GM23248 (cell line): ENCODE measurements around the gene ALS2. TPM values are rescaled to one million over a fixed set of nuclear protein-coding genes. Genes with fewer than 3 reads are reported as not detected.
A peak's percentile ranks its signal among the peaks of the same experiment; 100 is the strongest.

ENCODE experiments used
- DNase-seq: peaks from one replicate; pipeline ENCODE4 v3.0.0-alpha.2; 2015
- H2AFZ ChIP-seq: fragments of 200-600 bp; sonication (generic); 2 replicates; pipeline ENCODE4 v1.6.1; 2016; ENCODE audit warnings: antibody characterized with exemption
- H3F3A ChIP-seq: fragments of 200-600 bp; sonication (generic); 2 replicates; pipeline ENCODE4 v1.6.1; 2016; ENCODE audit warnings: mild to moderate bottlenecking, antibody characterized with exemption, mixed run types; ENCODE audit not compliant: insufficient read depth
- H3K27ac ChIP-seq: fragments of 200-600 bp; sonication (generic); 2 replicates; pipeline ENCODE4 v1.5.1; 2016; ENCODE audit warnings: mild to moderate bottlenecking
- H3K27me3 ChIP-seq: fragments of 200-600 bp; sonication (generic); replicated peaks from 2 replicates; pipeline ENCODE4 v1.6.1; 2016; ENCODE audit warnings: mild to moderate bottlenecking; ENCODE audit not compliant: insufficient read depth
- H3K36me3 ChIP-seq: fragments of 200-600 bp; sonication (generic); 2 replicates; pipeline ENCODE4 v1.6.1; 2016; ENCODE audit warnings: low read depth, mild to moderate bottlenecking
- H3K4me1 ChIP-seq: fragments of 200-600 bp; sonication (generic); 2 replicates; pipeline ENCODE4 v1.6.1; 2016; ENCODE audit warnings: mild to moderate bottlenecking; ENCODE audit not compliant: insufficient read depth
- H3K4me2 ChIP-seq: fragments of 200-600 bp; sonication (generic); one replicate; pipeline ENCODE4 v1.6.1; 2016; ENCODE audit warnings: mild to moderate bottlenecking; ENCODE audit not compliant: unreplicated experiment
- H3K4me3 ChIP-seq: fragments of 200-600 bp; sonication (generic); 2 replicates; pipeline ENCODE4 v1.5.1; 2016; ENCODE audit warnings: mild to moderate bottlenecking
- H3K79me2 ChIP-seq: fragments of 200-600 bp; sonication (generic); 2 replicates; pipeline ENCODE4 v1.6.1; 2016; ENCODE audit warnings: mild to moderate bottlenecking; ENCODE audit not compliant: insufficient read depth
- H3K9ac ChIP-seq: fragments of 200-600 bp; sonication (generic); 2 replicates; pipeline ENCODE4 v1.6.1; 2016; ENCODE audit warnings: mild to moderate bottlenecking
- H3K9me2 ChIP-seq: fragments of 200-600 bp; sonication (generic); 2 replicates; pipeline ENCODE4 v1.6.1; 2016; ENCODE audit warnings: mixed run types, mild to moderate bottlenecking, moderate library complexity; ENCODE audit not compliant: insufficient read depth
- H3K9me3 ChIP-seq: fragments of 200-600 bp; sonication (generic); one replicate; pipeline ENCODE4 v1.6.1; 2017; ENCODE audit warnings: low read depth
- H4K20me1 ChIP-seq: fragments of 200-600 bp; sonication (generic); 2 replicates; pipeline ENCODE4 v1.6.0; 2016; ENCODE audit not compliant: insufficient read depth
- EZH2 ChIP-seq: fragments of 200-600 bp; sonication (generic); IDR thresholded peaks from 2 replicates; pipeline ENCODE4 v1.6.1; 2018; ENCODE audit warnings: antibody characterized with exemption, mild to moderate bottlenecking; ENCODE audit not compliant: insufficient read depth, poor library complexity, severe bottlenecking
- EZH2phosphoT487 ChIP-seq: fragments of 200-600 bp; sonication (generic); IDR thresholded peaks from 2 replicates; pipeline ENCODE4 v1.6.1; 2018; ENCODE audit warnings: antibody characterized with exemption, moderate library complexity, mild to moderate bottlenecking, low read depth; ENCODE audit not compliant: insufficient read depth
- WGBS, 2 experiments: methylation state at CpG; one replicate each; pipeline ENCODE4 v1.1.6; 2015 to 2017; ENCODE audit warnings: low lambda C conversion rate in 2 of 2, low coverage in 1 of 2; ENCODE audit errors: missing lambda C conversion rate in 2 of 2; 5-methylcytosine and 5-hydroxymethylcytosine counted together
- in situ Hi-C: fragments of 300-500 bp; cut with MboI; formaldehyde crosslinking; loops from 2 replicates; pipeline ENCODE4 v1.15.0; 2020
- polyA plus RNA-seq: library from polyadenylated mRNA; unstranded; fragments of >200 nt; fragmentation: Nextera tagmentation; extraction: Ambion mirVana; gene quantifications from 2 replicates; pipeline ENCODE4 v1.2.1, GENCODE V29; 2016
- total RNA-seq: library from RNA; depleted of rRNA; stranded (reverse); fragments of >200 nt; shearing (Covaris generic); gene quantifications from 2 replicates; pipeline ENCODE4 v1.2.3, GENCODE V29; 2014

The ALS2 gene
- total and polyA plus RNA-seq, 2 experiments from 2014 or later = 9.5 to 17.3 TPM

DNA sequence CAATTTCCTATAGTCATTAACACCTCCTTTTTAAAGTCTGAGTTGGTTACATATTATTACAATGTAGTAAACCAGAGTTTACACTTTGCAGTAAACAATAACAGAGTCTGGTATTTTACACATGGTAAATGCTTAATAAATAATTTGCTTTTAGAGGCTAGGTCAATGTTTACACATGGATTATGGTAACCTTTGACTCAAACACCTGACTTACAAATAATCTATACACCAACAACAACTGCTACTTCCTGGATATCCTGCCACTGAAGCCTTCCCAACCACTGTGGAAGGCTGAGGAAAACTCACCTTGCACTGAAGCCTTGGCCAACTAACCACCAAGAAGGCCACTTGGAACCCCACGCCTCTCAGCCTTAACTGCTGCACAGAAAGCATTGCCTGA is 5.4 kb downstream of the ALS2 start:
- Histone ChIP-seq H3K9me3 (no peaks in the 10 kb centered on the region), H3K4me3 (no peak overlapping the region), H3K27me3 (no peaks in the 10 kb centered on the region), H2AFZ (no peak overlapping the region), H3K4me1 (peaks cover 37% of the 10 kb centered on the region), H3K36me3 (no peaks in the 10 kb centered on the region), H3K4me2 (no peak overlapping the region), H3K9me2 (no peaks in the 10 kb centered on the region), H3K9ac (no peak overlapping the region), H3K27ac (no peak overlapping the region), H3K79me2 (peaks cover 100% of the 10 kb centered on the region), H4K20me1 (no peaks in the 10 kb centered on the region), H3F3A (peaks cover 20% of the 10 kb centered on the region)
- in situ Hi-C loops = no loop called here
- TF ChIP-seq EZH2 (no peak), EZH2phosphoT487 (no peak)
- no peak for DNase-seq
- WGBS, 2 experiments = 100% methylated on average over 1 of the region's 1 CpG

DNA sequence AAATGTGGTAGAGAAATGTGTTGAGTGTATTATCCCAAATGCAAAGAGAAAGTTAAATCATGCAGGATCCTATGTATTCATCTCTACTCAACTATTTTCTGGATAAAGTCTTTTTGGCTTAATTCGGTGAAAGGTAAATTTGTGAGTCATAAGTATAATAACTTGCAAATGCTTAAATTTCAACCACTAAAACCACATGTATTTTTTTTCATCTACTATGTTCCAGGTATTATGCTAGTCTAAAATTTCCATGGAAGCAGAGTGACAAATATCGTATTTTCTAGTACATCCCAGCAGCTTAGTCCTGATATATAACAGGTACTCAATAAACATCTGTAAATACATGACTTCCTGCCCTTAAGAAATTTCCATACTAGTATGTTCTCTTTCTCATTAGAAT is 6.2 kb downstream of the ALS2 start:
- Histone ChIP-seq H3K27me3 (no peaks in the 10 kb centered on the region), H2AFZ (no peak overlapping the region), H3K36me3 (no peaks in the 10 kb centered on the region), H3K27ac (no peak overlapping the region), H3K4me2 (no peak overlapping the region), H3K79me2 (peaks cover 100% of the 10 kb centered on the region), H3K9me2 (no peaks in the 10 kb centered on the region), H3F3A (peaks cover 20% of the 10 kb centered on the region), H3K4me1 (peaks cover 34% of the 10 kb centered on the region), H3K9me3 (no peaks in the 10 kb centered on the region), H4K20me1 (no peaks in the 10 kb centered on the region), H3K4me3 (no peak overlapping the region), H3K9ac (no peak overlapping the region)
- DNase-seq = no peak
- TF ChIP-seq EZH2phosphoT487 = no peak
- TF ChIP-seq EZH2 = no peak
- in situ Hi-C loops = no loop called here
- WGBS, 2 experiments = 85 to 92% methylated on average over 2 of the region's 2 CpGs

DNA sequence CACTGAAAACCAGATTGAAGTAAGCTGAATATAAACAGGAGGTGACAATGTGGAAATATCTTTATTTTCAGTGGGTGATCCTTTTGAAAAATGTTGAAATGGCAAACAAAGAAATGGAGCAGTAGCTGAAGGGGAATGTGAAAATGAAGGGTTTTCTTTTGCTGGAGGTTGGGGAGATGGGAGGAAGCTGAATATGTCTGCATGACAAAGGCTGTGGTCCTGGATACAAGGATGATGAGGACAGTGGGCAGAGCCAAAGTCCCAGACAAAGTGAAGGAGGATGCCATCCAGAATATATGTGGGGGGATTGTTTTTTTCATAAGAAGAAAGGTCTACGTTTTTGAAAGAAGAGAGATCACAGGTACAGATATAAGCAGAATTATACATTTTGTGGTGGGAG is 6.7 kb downstream of the ALS2 start:
- no peaks in the 10 kb centered on the region for H3K9me3 ChIP-seq
- peaks cover 100% of the 10 kb centered on the region for H3K79me2 ChIP-seq
- H3K9me2 ChIP-seq = no peaks in the 10 kb centered on the region
- no peak overlapping the region for H3K4me3 ChIP-seq
- H3K4me1 ChIP-seq = peaks cover 34% of the 10 kb centered on the region
- no peak for TF ChIP-seq EZH2phosphoT487
- no peak for TF ChIP-seq EZH2
- no peaks in the 10 kb centered on the region for H3K36me3 ChIP-seq
- no peak overlapping the region for H2AFZ ChIP-seq
- H3K27me3 ChIP-seq = no peaks in the 10 kb centered on the region
- 86 to 87% methylated on average over 1 of the region's 1 CpG for WGBS, 2 experiments
- no peak for DNase-seq
- H4K20me1 ChIP-seq = no peaks in the 10 kb centered on the region
- in situ Hi-C loops = no loop called here
- no peak overlapping the region for H3K9ac ChIP-seq
- peaks cover 24% of the 10 kb centered on the region for H3F3A ChIP-seq
- H3K4me2 ChIP-seq = no peak overlapping the region
- H3K27ac ChIP-seq = no peak overlapping the region

DNA sequence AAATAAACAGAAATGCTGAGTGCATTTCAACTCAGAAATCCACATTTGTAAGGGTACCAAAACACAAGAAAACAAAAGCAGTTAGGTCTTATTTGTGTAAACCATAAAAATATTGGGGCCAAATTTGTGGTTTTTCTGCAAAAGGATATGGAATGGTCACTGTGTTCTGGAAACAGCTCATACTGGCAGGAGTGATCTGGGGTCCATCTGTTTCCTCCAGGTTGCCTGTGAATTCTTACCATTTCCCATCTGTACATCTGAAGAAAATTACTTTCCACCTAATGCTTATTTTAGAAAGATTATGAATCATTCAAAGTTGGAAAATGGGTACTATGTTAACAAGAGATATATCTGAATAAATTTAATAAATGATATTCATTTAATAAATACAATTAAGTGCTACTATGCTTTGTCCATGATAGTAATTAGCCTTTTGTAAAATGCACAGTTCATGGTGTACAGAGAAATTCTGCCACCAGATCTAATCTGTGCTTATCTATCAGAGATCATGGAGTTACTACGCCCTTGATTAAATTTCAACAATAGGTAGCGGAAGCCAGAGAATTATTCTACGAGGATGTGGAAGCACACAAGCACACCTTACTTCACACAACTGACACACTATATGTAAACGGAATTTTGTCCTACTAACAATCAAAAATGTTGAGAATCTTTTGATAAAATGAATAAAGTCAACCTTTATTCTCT is 10.9 kb downstream of the ALS2 start:
- H3K9ac ChIP-seq = no peak overlapping the region
- H3K9me3 ChIP-seq = no peaks in the 10 kb centered on the region
- H3K79me2 ChIP-seq = peaks cover 70% of the 10 kb centered on the region
- no peak for TF ChIP-seq EZH2
- H3K27ac ChIP-seq = no peak overlapping the region
- in situ Hi-C loops = no loop called here
- H3K9me2 ChIP-seq = no peaks in the 10 kb centered on the region
- H4K20me1 ChIP-seq = no peaks in the 10 kb centered on the region
- H3K4me3 ChIP-seq = no peak overlapping the region
- H3K27me3 ChIP-seq = no peaks in the 10 kb centered on the region
- H3K4me2 ChIP-seq = no peak overlapping the region
- DNase-seq = no peak
- 0 out of 2 replicates have a peak, but pooled peaks cover 9% of the 10 kb centered on the region for H3F3A ChIP-seq
- H3K4me1 ChIP-seq = peaks cover 17% of the 10 kb centered on the region
- 0 out of 2 replicates have a peak, but pooled peaks cover 10% of the 10 kb centered on the region for H3K36me3 ChIP-seq
- WGBS, 2 experiments = 83 to 88% methylated on average over 4 of the region's 4 CpGs
- no peak overlapping the region for H2AFZ ChIP-seq

DNA sequence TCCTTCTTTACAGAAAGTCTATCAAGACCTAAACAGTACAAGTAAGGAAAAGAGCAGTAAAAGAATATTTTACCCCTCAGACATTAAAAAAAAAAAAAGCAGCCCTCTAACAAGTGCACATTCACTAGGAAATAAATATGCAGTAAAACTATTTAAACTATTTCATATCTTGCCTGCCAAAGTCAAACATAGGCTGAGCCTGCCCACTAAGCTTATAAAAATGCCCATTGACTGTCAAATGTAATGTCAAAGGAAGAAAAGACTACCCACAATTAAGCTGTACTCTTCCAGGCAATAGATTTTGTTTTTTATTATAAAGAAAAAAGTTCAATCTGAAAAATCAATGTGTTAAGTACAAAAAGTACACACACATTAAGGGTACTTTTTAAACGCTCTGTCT is 11.8 kb downstream of the ALS2 start:
- H3K27me3 ChIP-seq = no peaks in the 10 kb centered on the region
- no peaks in the 10 kb centered on the region for H3K9me2 ChIP-seq
- peak overlapping the region; percentile 53 for H3K4me2 ChIP-seq
- no peak overlapping the region for H3K27ac ChIP-seq
- TF ChIP-seq EZH2phosphoT487 (no peak), EZH2 (no peak)
- 0 out of 2 replicates have a peak, but pooled peaks cover 9% of the 10 kb centered on the region for H3F3A ChIP-seq
- H3K79me2 ChIP-seq = peaks cover 61% of the 10 kb centered on the region
- in situ Hi-C loops = no loop called here
- no peak overlapping the region for H3K4me3 ChIP-seq
- H2AFZ ChIP-seq = no peak overlapping the region
- 0 out of 2 replicates have a peak, but pooled peaks cover 10% of the 10 kb centered on the region for H3K36me3 ChIP-seq
- H3K9me3 ChIP-seq = no peaks in the 10 kb centered on the region
- WGBS, 2 experiments = 95 to 96% methylated on average over 1 of the region's 1 CpG
- no peak overlapping the region for H3K9ac ChIP-seq
- H4K20me1 ChIP-seq = no peaks in the 10 kb centered on the region
- peaks cover 17% of the 10 kb centered on the region for H3K4me1 ChIP-seq
- DNase-seq = peak; percentile 57
